Left lung (tissue), 10 donors: ENCODE measurements around the gene DGKB. TPM values are rescaled to one million over a fixed set of nuclear protein-coding genes. Genes with fewer than 3 reads are reported as not detected.

Experiments used
- ATAC-seq: fragments of 200-7000 bp; cut with Tn5 transposase; one replicate; pipeline ENCODE4 v1.9.1; 2020; ENCODE audit warnings: moderate library complexity
- DNase-seq, 4 donors: peaks; one replicate each; pipeline ENCODE4 v3.0.0-alpha.2; 2013 to 2020
- H3K27ac ChIP-seq, 2 donors: fragments of 200-600 bp; sonication (generic) in 1 of 2; one replicate each; pipeline versions ENCODE4 v1.5.0 to v1.8.0; 2020 to 2021
- H3K27me3 ChIP-seq, 2 donors: fragments of 200-600 bp; sonication (generic) in 1 of 2; one replicate each; pipeline versions ENCODE4 v1.5.0 to v1.8.0; 2020 to 2021
- H3K36me3 ChIP-seq, 2 donors: fragments of 200-600 bp; sonication (generic) in 1 of 2; one replicate each; pipeline versions ENCODE4 v1.5.0 to v1.8.0; 2020 to 2021
- H3K4me1 ChIP-seq, 2 donors: fragments of 200-600 bp; one replicate each; pipeline ENCODE4 v1.8.0; 2021
- H3K4me3 ChIP-seq, 2 donors: fragments of 200-600 bp; sonication (generic) in 1 of 2; one replicate each; pipeline versions ENCODE4 v1.5.0 to v1.8.0; 2020 to 2021; ENCODE audit warnings: mild to moderate bottlenecking in 1 of 2
- H3K9me3 ChIP-seq, 2 donors: fragments of 200-600 bp; sonication (generic) in 1 of 2; one replicate each; pipeline versions ENCODE4 v1.5.0 to v1.8.0; 2020 to 2021
- CTCF ChIP-seq, 2 donors: fragments of 200-600 bp; sonication (generic) in 1 of 2; IDR thresholded peaks; one replicate each; pipeline versions ENCODE4 v1.5.0 to v1.8.0; 2021; ENCODE audit warnings: antibody characterized with exemption in 2 of 2
- intact Hi-C, 2 donors: fragments of 100-400 bp; cut with DNase I; formaldehyde crosslinking; loops; one replicate each; pipeline versions ENCODE4 v1.11.2 to v1.14.2; 2022
- polyA plus RNA-seq, 6 donors: library from polyadenylated mRNA; unstranded; fragments of 120-200 nt; gene quantifications; one replicate each; pipeline ENCODE4 v1.2.1, GENCODE V29; 2013; ENCODE audit not compliant: insufficient read length in 6 of 6
- total RNA-seq, 2 donors: library from RNA; stranded (reverse); fragmentation: NEBNext Ultra II Directional; extraction: Animal tissue kit (Norgen Biotek cat#: 25700); gene quantifications; one replicate each; pipeline ENCODE4 v1.2.1, GENCODE V29; 2021
- donor health status: DM: no; HTN: yes; CAD: no.
- donor health status: DM: no; HTN: no; CAD: no.

DGKB gene
- total and polyA plus RNA-seq, 8 donors = 0.15 to 0.31 (median 0.27) TPM; not detected in 1

GRCh38 chr7:14628516-14628915 lies 274.0 kb downstream of the DGKB start:
- Histone ChIP-seq H3K9me3 (no peaks in the 10 kb centered on the region), H3K4me3 (no peak overlapping the region), H3K36me3 (no peaks in the 10 kb centered on the region), H3K27me3 (no peaks in the 10 kb centered on the region), H3K4me1 (no peaks in the 10 kb centered on the region), H3K27ac (no peak overlapping the region)
- ATAC-seq (no peak), DNase-seq (no peak)
- intact Hi-C loops = no loop called here
- TF ChIP-seq CTCF (IDR thresholded peaks at IDR 0.05) = no peak

GRCh38 chr7:14626076-14626475 lies 276.5 kb downstream of the DGKB start:
- H3K9me3 ChIP-seq = no peaks in the 10 kb centered on the region
- no peaks in the 10 kb centered on the region for H3K36me3 ChIP-seq
- no peak for ATAC-seq
- no peaks in the 10 kb centered on the region for H3K4me1 ChIP-seq
- DNase-seq = no peak
- no peak overlapping the region for H3K4me3 ChIP-seq
- no peaks in the 10 kb centered on the region for H3K27me3 ChIP-seq
- intact Hi-C loops = no loop called here
- H3K27ac ChIP-seq = no peak overlapping the region
- no peak for TF ChIP-seq CTCF (IDR thresholded peaks at IDR 0.05)

GRCh38 chr7:14622559-14622958 lies 280.0 kb downstream of the DGKB start:
- TF ChIP-seq CTCF (IDR thresholded peaks at IDR 0.05) = no peak
- no peaks in the 10 kb centered on the region for H3K36me3 ChIP-seq
- no peaks in the 10 kb centered on the region for H3K4me1 ChIP-seq
- no peak overlapping the region for H3K27ac ChIP-seq
- ATAC-seq (no peak), DNase-seq (no peak)
- H3K9me3 ChIP-seq = no peaks in the 10 kb centered on the region
- no peaks in the 10 kb centered on the region for H3K27me3 ChIP-seq
- intact Hi-C loops = no loop called here
- no peak overlapping the region for H3K4me3 ChIP-seq

- ATAC-seq (no peak), DNase-seq (no peak)
- Histone ChIP-seq H3K36me3 (no peaks in the 10 kb centered on the region), H3K9me3 (no peaks in the 10 kb centered on the region), H3K4me3 (no peak overlapping the region), H3K27me3 (no peaks in the 10 kb centered on the region), H3K4me1 (no peaks in the 10 kb centered on the region), H3K27ac (no peak overlapping the region)
- intact Hi-C loops = no loop called here
- TF ChIP-seq CTCF (IDR thresholded peaks at IDR 0.05) = no peak
Observed at GRCh38 chr7:14606101-14606500, 296.4 kb downstream of the DGKB start.

GRCh38 chr7:14604606-14605005 lies 297.9 kb downstream of the DGKB start:
- H3K4me3 ChIP-seq = no peak overlapping the region
- ATAC-seq (no peak), DNase-seq (no peak)
- no peak for TF ChIP-seq CTCF (IDR thresholded peaks at IDR 0.05)
- no peaks in the 10 kb centered on the region for H3K27me3 ChIP-seq
- intact Hi-C loops = no loop called here
- H3K36me3 ChIP-seq = no peaks in the 10 kb centered on the region
- no peaks in the 10 kb centered on the region for H3K4me1 ChIP-seq
- peaks cover 0 to 5% of the 10 kb centered on the region in 2 donors for H3K9me3 ChIP-seq
- no peak overlapping the region for H3K27ac ChIP-seq
